A549 (cell line): ENCODE data around the gene TXNRD2. TPM values are rescaled to one million over a fixed set of nuclear protein-coding genes. Genes with fewer than 3 reads are reported as not detected.
A peak's percentile ranks its signal among the peaks of the same experiment; 100 is the strongest.

Source experiments
- ATAC-seq, 2 experiments: fragments of 200-7000 bp in 1 of 2; fragments of >200 bp in 1 of 2; cut with Nextera tagmentation in 1 of 2; cut with Tn5 transposase in 1 of 2; 3 replicates each; pipeline versions ENCODE4 v1.8.0 to v1.9.1; 2018 to 2020; ENCODE audit warnings: mild to moderate bottlenecking in 1 of 2, moderate library complexity in 1 of 2
- CTCF ChIA-PET: fragments of 300-600 bp; sonication (Branson Sonifier 250); formaldehyde crosslinking; extraction: SDS; loops from one replicate; lab custom pipeline; 2021; ENCODE audit warnings: antibody characterized with exemption, inconsistent platforms; lab: Yijun Ruan, JAX
- POLR2A ChIA-PET: fragments of 350-600 bp; formaldehyde crosslinking; extraction: SDS; loops from one replicate; lab custom pipeline; 2021; ENCODE audit warnings: antibody characterized with exemption, inconsistent platforms; lab: Yijun Ruan, JAX
- DNase-seq, 2 experiments: peaks; one replicate each; pipeline versions ENCODE4 v3.0.0 to v3.0.0-alpha.2; 2011 to 2016; ENCODE audit warnings: low read depth in 1 of 2, low spot score in 1 of 2
- FAIRE-seq: peaks from 2 replicates; lab custom pipeline; 2011; peaks lifted over from hg19 to GRCh38; lab: Jason Lieb, UNC
- H3K27ac ChIP-seq, 2 experiments: fragments of >200 bp; sonication (Bioruptor Twin); formaldehyde crosslinking; 3 replicates each; pipeline ENCODE4 v1.5.1; 2016 to 2017
- H3K4me1 ChIP-seq: fragments of >200 bp; sonication (Bioruptor Twin); formaldehyde crosslinking; 3 replicates; pipeline ENCODE4 v1.6.1; 2016
- H3K4me2 ChIP-seq: fragments of >200 bp; sonication (Bioruptor Twin); formaldehyde crosslinking; 3 replicates; pipeline ENCODE4 v1.6.1; 2016
- H3K4me3 ChIP-seq: fragments of >200 bp; sonication (Bioruptor Twin); formaldehyde crosslinking; 3 replicates; pipeline ENCODE4 v1.5.1; 2016
- H3K9me3 ChIP-seq: fragments of >200 bp; sonication (Bioruptor Twin); formaldehyde crosslinking; 3 replicates; pipeline ENCODE4 v1.6.1; 2016
- ATOH8 ChIP-seq: fragments of 250-450 bp; sonication (Bioruptor Pico); IDR thresholded peaks from 2 replicates; pipeline ENCODE4 v1.5.0; 2020; ENCODE audit warnings: low read depth, mild to moderate bottlenecking, moderate library complexity
- CBX2 ChIP-seq: fragments of 200-600 bp; sonication (generic); IDR thresholded peaks from 2 replicates; pipeline ENCODE4 v1.6.1; 2016; ENCODE audit warnings: low read depth, mild to moderate bottlenecking, borderline replicate concordance
- CBX8 ChIP-seq: fragments of 200-600 bp; sonication (generic); IDR thresholded peaks from 2 replicates; pipeline ENCODE4 v1.6.1; 2016
- CEBPB ChIP-seq, 2 experiments: fragments of >200 bp in 1 of 2; sonication (Bioruptor Twin) in 1 of 2; formaldehyde crosslinking in 1 of 2; IDR thresholded peaks; 2 replicates each; pipeline ENCODE4 v1.6.1; 2012 to 2016
- CHD2 ChIP-seq: fragments of 150-350 bp; IDR thresholded peaks from 2 replicates; pipeline ENCODE4 v1.6.1; 2014; ENCODE audit warnings: low read length; ENCODE audit not compliant: partially characterized antibody
- CTCF ChIP-seq: fragments of >200 bp; sonication (Bioruptor Twin); formaldehyde crosslinking; IDR thresholded peaks from 3 replicates; pipeline ENCODE4 v1.5.1; 2016
- EHMT2 ChIP-seq: fragments of 200-600 bp; sonication (generic); IDR thresholded peaks from 2 replicates; pipeline ENCODE4 v1.6.1; 2016; ENCODE audit warnings: antibody characterized with exemption, low read depth, mild to moderate bottlenecking, moderate library complexity
- ESRRA ChIP-seq: fragments of 150-350 bp; IDR thresholded peaks from 2 replicates; pipeline ENCODE4 v1.6.1; 2014; ENCODE audit warnings: mild to moderate bottlenecking, low read length, borderline replicate concordance
- FOSB ChIP-seq: fragments of 250-450 bp; sonication (Bioruptor Pico); IDR thresholded peaks from 2 replicates; pipeline ENCODE4 v1.5.0; 2020; ENCODE audit warnings: mild to moderate bottlenecking, moderate library complexity
- FOSL2 ChIP-seq, 2 experiments: fragments of 450-650 bp in 1 of 2; fragments of >200 bp in 1 of 2; sonication (Bioruptor Twin) in 1 of 2; formaldehyde crosslinking; IDR thresholded peaks; 2 replicates each; pipeline versions ENCODE4 v1.5.0 to v1.6.1; 2016 to 2020; ENCODE audit warnings: mild to moderate bottlenecking in 1 of 2, moderate library complexity in 1 of 2
- FOXS1 ChIP-seq: fragments of 250-450 bp; sonication (Bioruptor Pico); IDR thresholded peaks from 2 replicates; pipeline ENCODE4 v1.5.0; 2020; ENCODE audit warnings: mild to moderate bottlenecking, moderate library complexity
- GATA3 ChIP-seq: IDR thresholded peaks from 2 replicates; pipeline ENCODE4 v1.6.1; 2012; ENCODE audit warnings: borderline replicate concordance
- HEYL ChIP-seq: fragments of 250-450 bp; sonication (Bioruptor Pico); IDR thresholded peaks from 2 replicates; pipeline ENCODE4 v1.8.0; 2021; ENCODE audit warnings: mild to moderate bottlenecking, moderate library complexity
- HMGXB4 ChIP-seq: fragments of 250-450 bp; sonication (Bioruptor Pico); IDR thresholded peaks from 2 replicates; pipeline ENCODE4 v1.5.0; 2021; ENCODE audit warnings: mild to moderate bottlenecking, moderate library complexity, borderline replicate concordance
- HOXA7 ChIP-seq: fragments of 250-450 bp; sonication (Bioruptor Pico); IDR thresholded peaks from 2 replicates; pipeline ENCODE4 v1.5.0; 2020; ENCODE audit warnings: mild to moderate bottlenecking, moderate library complexity
- KDM1A ChIP-seq: fragments of 200-600 bp; sonication (generic); IDR thresholded peaks from 2 replicates; pipeline ENCODE4 v1.6.1; 2016; ENCODE audit warnings: low read depth, mild to moderate bottlenecking
- KDM5A ChIP-seq: fragments of 200-600 bp; sonication (generic); IDR thresholded peaks from 2 replicates; pipeline ENCODE4 v1.6.1; 2016; ENCODE audit warnings: antibody characterized with exemption, mild to moderate bottlenecking
- MAFK ChIP-seq: fragments of 450-650 bp; IDR thresholded peaks from 2 replicates; pipeline ENCODE4 v1.6.1; 2014; ENCODE audit not compliant: partially characterized antibody
- MAZ ChIP-seq: fragments of 150-350 bp; IDR thresholded peaks from 2 replicates; pipeline ENCODE4 v1.6.1; 2014; ENCODE audit warnings: antibody characterized with exemption, low read depth, low read length, borderline replicate concordance
- NFE2L2 ChIP-seq: fragments of 150-350 bp; conservative IDR thresholded peaks from 2 replicates; pipeline ENCODE4 v1.6.1; 2014; ENCODE audit warnings: low read length
- POLR2A ChIP-seq: IDR thresholded peaks from 2 replicates; pipeline ENCODE4 v1.6.1; 2012; ENCODE audit warnings: mild to moderate bottlenecking, low read length
- POLR2AphosphoS2 ChIP-seq: conservative IDR thresholded peaks from 2 replicates; pipeline ENCODE4 v1.6.1; 2012; ENCODE audit warnings: low read length, improper control_type of control experiment, inconsistent platforms
- RAD21 ChIP-seq, 2 experiments: fragments of >200 bp in 1 of 2; sonication (Bioruptor Twin) in 1 of 2; formaldehyde crosslinking in 1 of 2; IDR thresholded peaks in 1 of 2; conservative IDR thresholded peaks in 1 of 2; 2 replicates in 1 of 2; 3 replicates in 1 of 2; pipeline ENCODE4 v1.6.1; 2012 to 2018; ENCODE audit warnings: inconsistent platforms in 1 of 2
- RCOR1 ChIP-seq: fragments of 150-350 bp; IDR thresholded peaks from 2 replicates; pipeline ENCODE4 v1.6.1; 2014; ENCODE audit warnings: antibody characterized with exemption, low read length, low read depth
- SMC3 ChIP-seq: fragments of >200 bp; sonication (Bioruptor Twin); formaldehyde crosslinking; IDR thresholded peaks from 3 replicates; pipeline ENCODE4 v1.6.1; 2018; ENCODE audit warnings: inconsistent platforms
- TP53 ChIP-seq: fragments of 250-450 bp; sonication (Bioruptor Pico); IDR thresholded peaks from 2 replicates; pipeline ENCODE4 v1.5.0; 2021; ENCODE audit warnings: mild to moderate bottlenecking, moderate library complexity
- ZFP36 ChIP-seq: fragments of 450-650 bp; IDR thresholded peaks from 2 replicates; pipeline ENCODE4 v1.6.1; 2014; ENCODE audit warnings: borderline replicate concordance; ENCODE audit not compliant: partially characterized antibody
- ZNF302 ChIP-seq: fragments of 250-450 bp; sonication (Bioruptor Pico); IDR thresholded peaks from 2 replicates; pipeline ENCODE4 v1.9.0; 2021; ENCODE audit warnings: inconsistent platforms, mild to moderate bottlenecking, moderate library complexity
- WGBS: methylation state at CpG from one replicate; pipeline ENCODE4 v1.1.6; 2017; ENCODE audit errors: missing lambda C conversion rate; 5-methylcytosine and 5-hydroxymethylcytosine counted together
- polyA plus RNA-seq, 4 experiments: library from polyadenylated mRNA; depleted of rRNA in 3 of 4; stranded (reverse); fragments of >200 nt; fragmentation: RNase III in 1 of 4; extraction: RNeasy Plus Mini Kit Qiagen cat#74134 plus additional on column Dnase treatment in 1 of 4; gene quantifications; 2 replicates in 3 of 4; 3 replicates in 1 of 4; pipeline ENCODE4 v1.2.3, GENCODE V29; 2011 to 2017
- TF ChIP-seq, protein P1 (sequence below): fragments of >200 bp; sonication (Bioruptor Twin); formaldehyde crosslinking; IDR thresholded peaks from 2 replicates; pipeline ENCODE4 v1.6.1; 2016

Gene TXNRD2
- polyA plus RNA-seq, 2 of the 4 experiments (the other 2 are of a cell fraction), result 16.3 to 25.6 TPM

GRCh38 chr22:19882446-19883381 lies 58.9 kb downstream of the TXNRD2 start:
- POLR2A ChIA-PET, result no interaction called here
- TF ChIP-seq KDM5A (no peak), FOSL2 (IDR thresholded peaks at IDR 0.05) (no peak), FOSL2 (CRISPR knock-in tag; IDR thresholded peaks at IDR 0.05) (no peak), RCOR1 (no peak), ATOH8 (CRISPR knock-in tag) (no peak), CTCF (no peak), KDM1A (no peak), FOSB (CRISPR knock-in tag) (no peak), CEBPB (IDR thresholded peaks at IDR 0.05) (no peak), MAFK (no peak), GATA3 (no peak), CHD2 (no peak), CBX2 (no peak), EHMT2 (no peak), FOXS1 (CRISPR knock-in tag) (no peak)

GRCh38 chr22:19880786-19881569 lies 60.6 kb downstream of the TXNRD2 start:
- WGBS, result 13% methylated on average over 23 of the region's 27 CpGs
- TF ChIP-seq CBX2 (no peak), FOSL2 (IDR thresholded peaks at IDR 0.05) (no peak), FOSL2 (CRISPR knock-in tag; IDR thresholded peaks at IDR 0.05) (peak; percentile 92), GATA3 (peak; percentile 99), MAZ (no peak), NFE2L2 (no peak), POLR2AphosphoS2 (no peak), ZNF302 (no peak), KDM5A (no peak), ESRRA (no peak), HOXA7 (CRISPR knock-in tag) (no peak), TP53 (no peak), EHMT2 (no peak), RAD21 (conservative IDR thresholded peaks at IDR 0.05 in 1 of 2, IDR thresholded peaks at IDR 0.05 in 1 of 2) (0 out of 5 replicates have a peak, but pooled peaks of 1 of the 2 experiments have one; percentile 21), ZFP36 (no peak), MAFK (no peak), POLR2A (no peak), SMC3 (0 out of 3 replicates have a peak, but pooled peaks have one; percentile 10), HMGXB4 (CRISPR knock-in tag) (no peak), HEYL (CRISPR knock-in tag) (no peak), CBX8 (no peak)
- TF ChIP-seq, protein P1, sequence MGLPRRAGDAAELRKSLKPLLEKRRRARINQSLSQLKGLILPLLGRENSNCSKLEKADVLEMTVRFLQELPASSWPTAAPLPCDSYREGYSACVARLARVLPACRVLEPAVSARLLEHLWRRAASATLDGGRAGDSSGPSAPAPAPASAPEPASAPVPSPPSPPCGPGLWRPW, result no peak

More at GRCh38 chr22:19882446-19883381, 58.9 kb downstream of the TXNRD2 start:
- peaks cover 52% of the 10 kb centered on the region for H3K4me1 ChIP-seq
- DNase-seq (no peak), ATAC-seq (no peak), FAIRE-seq (no peak)
- no peaks in the 10 kb centered on the region for H3K9me3 ChIP-seq
- CTCF ChIA-PET, result interaction anchor here (2.2 to 2.4 kb wide), 2 partner anchors 10 to 152 kb away, joined by 9 to 12 read pairs; no protein-coding TSS in a partner anchor
- peak overlapping the region; percentile 95 for H3K4me2 ChIP-seq
- no peak overlapping the region for H3K4me3 ChIP-seq
- 91% methylated on average over 19 of the region's 26 CpGs for WGBS
- H3K27ac ChIP-seq, result peak overlapping the region; percentile 92 to 94

More at GRCh38 chr22:19880786-19881569, 60.6 kb downstream of the TXNRD2 start:
- peaks cover 70% of the 10 kb centered on the region for H3K4me1 ChIP-seq
- H3K27ac ChIP-seq, result peak overlapping the region; percentile 92 to 94
- peak overlapping the region; percentile 36 for H3K4me3 ChIP-seq
- peak; percentile 94 to 97 for DNase-seq
- ChIA-PET CTCF (interaction anchor here (1.2 to 2.4 kb wide), 5 partner anchors 11 to 150 kb away, joined by 3 to 12 read pairs (median 8); no protein-coding TSS in a partner anchor), POLR2A (interaction anchor here (0.6 to 1.9 kb wide), 3 partner anchors 25 to 112 kb away, joined by 3 to 6 read pairs (median 3); no protein-coding TSS in a partner anchor)
- H3K9me3 ChIP-seq, result no peaks in the 10 kb centered on the region
- H3K4me2 ChIP-seq, result peak overlapping the region; percentile 95
- ATAC-seq, result peak; percentile 86 to 90
- FAIRE-seq, result no peak
